Left ventricle myocardium superior (tissue), 1 donor: ENCODE data around the gene FAM89A. TPM values are rescaled to one million over a fixed set of nuclear protein-coding genes. Genes with fewer than 3 reads are reported as not detected.
A peak's percentile ranks its signal among the peaks of the same experiment; 100 is the strongest.

Experiments
- ATAC-seq: fragments of 200-7000 bp; cut with Tn5 transposase; one replicate; pipeline ENCODE4 v1.9.1; 2020; ENCODE audit warnings: mild to moderate bottlenecking, moderate library complexity
- DNase-seq: peaks from one replicate; pipeline ENCODE4 v3.0.0-alpha.2; 2020
- intact Hi-C: fragments of 100-400 bp; cut with micrococcal nuclease; formaldehyde crosslinking; loops from one replicate; pipeline ENCODE4 v1.11.0; 2022
- total RNA-seq: library from RNA; stranded (reverse); fragmentation: NEBNext Ultra II Directional; extraction: Animal tissue kit (Norgen Biotek cat#: 25700); gene quantifications from one replicate; pipeline ENCODE4 v1.2.1, GENCODE V29; 2021
- donor health status: DM: no; HTN: yes; CAD: no; lungs with severe emphysema.

Gene FAM89A
- total RNA-seq, 1 donor from 2014 or later, result 8.6 TPM

DNA sequence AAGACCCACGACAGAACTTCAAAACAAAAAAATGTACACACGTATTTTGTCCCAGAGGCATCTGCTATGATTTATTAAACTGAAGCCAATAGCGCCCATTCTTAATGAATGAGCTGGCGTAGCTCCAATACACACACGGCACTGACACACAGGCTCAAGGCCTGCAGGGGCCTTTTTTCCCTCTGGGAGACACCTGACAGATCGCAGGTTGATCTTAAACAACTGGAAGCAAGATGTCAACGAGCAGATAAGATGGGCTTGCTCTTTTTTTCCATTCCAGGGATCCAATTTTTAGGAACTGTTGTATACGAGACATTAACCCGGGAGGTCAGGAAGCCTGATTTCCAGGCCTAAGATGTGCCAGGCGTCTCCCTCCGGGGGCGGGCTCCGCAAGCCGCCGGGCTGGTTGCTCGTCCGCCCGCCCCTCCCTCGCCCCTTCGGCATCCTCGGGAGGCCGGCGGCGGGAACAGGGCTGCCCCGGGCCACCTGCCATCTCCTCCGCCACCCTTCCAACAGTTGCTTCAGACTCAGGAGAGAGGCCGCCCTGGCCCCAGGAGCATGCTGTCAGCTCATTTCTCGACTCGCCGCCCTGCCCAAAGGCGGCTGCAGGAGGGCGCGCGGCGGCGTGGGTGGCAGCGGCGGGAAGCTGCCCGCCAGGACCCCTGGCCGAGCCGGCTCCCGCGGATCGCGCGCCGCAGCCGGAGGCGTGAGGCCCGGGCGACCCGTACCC, 62.1 kb downstream of the FAM89A start:
- ATAC-seq, result no peak
- DNase-seq, result peak; percentile 51
- intact Hi-C loops, result no loop called here

DNA sequence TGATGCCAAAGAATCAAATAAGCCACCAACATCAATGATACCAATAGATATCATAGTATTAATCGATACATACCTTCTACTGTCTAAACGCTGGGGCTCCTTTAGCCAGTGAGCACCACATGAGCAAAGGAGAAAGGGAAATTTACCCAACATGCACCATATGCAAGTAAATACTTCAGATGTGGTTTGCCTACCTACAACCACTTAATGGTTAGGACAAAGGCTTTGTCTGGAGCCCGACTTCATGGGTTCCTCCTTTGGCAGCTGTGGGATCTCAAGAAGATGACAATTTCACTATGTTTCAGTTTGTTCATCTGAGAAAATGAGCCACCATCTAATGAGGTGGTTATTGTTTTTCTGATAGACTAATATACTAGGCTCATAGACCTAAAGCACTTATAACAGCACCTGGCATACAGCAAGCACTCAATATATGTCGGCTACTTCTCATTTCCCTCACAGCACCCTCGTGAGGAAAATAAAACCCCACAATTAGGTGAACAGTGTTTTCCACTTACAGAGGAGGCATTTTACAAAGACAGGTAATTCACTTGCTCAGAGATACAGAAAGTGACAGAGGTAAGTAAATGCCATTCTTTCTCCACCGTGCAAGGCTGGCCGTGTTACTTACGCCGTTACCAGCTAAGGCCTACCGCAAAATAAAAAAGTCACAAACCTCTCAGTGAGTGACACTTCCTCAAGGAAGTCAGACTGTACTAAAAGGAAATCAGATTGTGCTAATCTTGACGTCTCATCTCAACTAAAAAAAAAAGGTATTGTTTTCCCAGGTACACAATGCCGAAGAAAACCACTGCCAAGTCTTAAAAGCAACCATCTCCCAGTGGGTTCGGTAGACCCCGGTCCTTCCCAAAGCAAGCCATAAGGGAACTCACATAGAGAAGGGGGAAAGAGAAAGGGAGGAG, 63.0 kb downstream of the FAM89A start:
- intact Hi-C loops, result no loop called here
- no peak for DNase-seq
- no peak for ATAC-seq

DNA sequence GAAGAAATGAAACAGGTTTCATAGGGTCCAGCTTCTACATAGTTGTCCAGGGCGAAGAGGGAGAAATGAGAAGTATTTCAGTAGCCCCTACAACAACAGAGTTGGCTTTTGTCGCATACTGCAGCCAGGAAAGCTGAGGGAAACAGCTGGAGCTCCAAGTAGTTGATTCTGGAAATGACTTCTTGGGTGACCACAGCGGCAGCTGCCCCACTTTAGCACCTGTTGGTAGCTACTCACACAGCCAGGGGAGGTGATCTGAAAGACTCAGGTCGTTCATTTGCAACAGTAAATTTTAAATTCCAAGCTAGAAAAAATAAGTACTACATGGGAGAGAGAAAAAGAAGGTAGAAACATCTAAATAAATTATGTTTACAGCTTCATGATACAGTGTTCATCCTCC, 63.7 kb downstream of the FAM89A start:
- ATAC-seq, result no peak
- intact Hi-C loops, result no loop called here

DNA sequence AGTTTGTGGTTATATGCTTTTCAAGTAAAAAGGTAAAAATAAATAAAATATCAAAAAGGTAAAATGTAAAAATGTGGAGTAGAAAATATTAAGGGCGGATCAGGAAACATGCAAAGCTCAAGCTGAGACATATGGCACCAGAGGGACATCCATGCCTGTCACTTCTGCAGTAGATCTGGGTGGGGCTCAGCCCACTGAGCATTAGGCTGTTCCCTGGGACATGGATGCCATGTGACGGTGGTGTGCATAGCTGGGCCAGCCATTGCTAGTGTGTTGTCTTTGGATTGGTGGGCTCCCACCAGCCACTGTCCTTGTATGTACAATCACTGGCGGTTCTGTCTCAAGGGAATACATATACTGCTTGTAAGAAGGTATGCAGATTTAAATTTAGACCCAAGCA, 64.4 kb downstream of the FAM89A start:
- intact Hi-C loops, result no loop called here
- DNase-seq (no peak), ATAC-seq (no peak)

More for the DNA sequence above, 63.7 kb downstream of the FAM89A start:
- no peak for DNase-seq

DNA sequence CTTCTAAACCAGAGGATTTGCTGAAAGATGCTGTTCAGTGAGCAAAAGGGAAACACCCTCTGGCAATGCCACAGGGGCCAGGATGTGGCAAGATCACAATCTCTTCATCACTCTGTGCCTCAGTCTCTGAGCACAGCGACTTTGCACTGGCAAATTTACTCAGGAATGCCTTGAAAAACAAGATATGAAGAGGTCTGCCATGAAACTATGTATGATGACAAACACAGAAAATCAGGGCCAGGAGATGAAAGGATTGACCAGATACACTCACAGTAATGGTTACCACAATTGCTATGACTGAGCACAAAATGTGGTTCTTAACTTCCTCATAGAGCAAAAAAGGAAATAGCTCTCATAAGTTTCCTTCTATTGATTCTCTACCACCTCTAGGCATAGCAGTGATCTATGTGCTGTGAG, 67.2 kb downstream of the FAM89A start:
- ATAC-seq (peak; percentile 30), DNase-seq (no peak)
- intact Hi-C loops, result no loop called here

DNA sequence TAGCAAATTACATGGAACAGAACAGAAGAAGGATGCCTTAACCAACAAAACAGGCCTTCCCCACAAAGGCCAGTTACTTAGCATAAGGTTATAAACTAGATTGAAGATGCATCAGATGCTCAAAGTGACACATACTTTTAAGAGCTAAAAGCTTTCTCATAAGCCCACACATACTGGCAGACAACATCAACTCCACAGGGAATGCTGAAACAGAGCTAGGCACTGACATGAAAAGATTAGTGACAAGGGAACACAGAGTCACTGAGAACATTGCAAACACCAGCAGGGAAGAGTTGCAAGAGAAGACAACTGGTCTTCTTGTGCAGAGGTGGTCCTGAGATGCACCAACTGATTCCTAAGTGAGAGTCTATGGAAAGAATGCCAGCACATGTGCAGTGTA, 68.3 kb downstream of the FAM89A start:
- intact Hi-C loops, result no loop called here

DNA sequence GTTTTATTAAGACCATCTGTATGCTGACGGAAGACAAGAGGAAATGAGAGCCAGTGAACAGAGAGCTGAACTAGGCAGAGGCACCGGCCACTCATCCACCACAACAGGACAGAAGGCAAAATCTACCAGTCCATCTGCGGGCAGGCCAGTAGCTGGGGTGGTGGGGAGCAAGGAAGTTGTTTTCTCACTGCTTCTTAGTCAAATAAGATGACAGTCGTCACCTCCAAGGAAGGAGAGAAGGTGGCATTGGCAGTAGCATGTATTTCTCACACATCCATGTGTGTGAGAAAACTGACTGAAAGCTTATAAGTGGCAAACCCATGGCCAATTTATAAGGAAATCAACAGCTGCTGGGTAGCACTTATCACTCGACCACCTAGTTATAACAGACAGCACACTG, 69.6 kb downstream of the FAM89A start:
- no peak for DNase-seq
- intact Hi-C loops, result no loop called here
- no peak for ATAC-seq

More for the DNA sequence above, 68.3 kb downstream of the FAM89A start:
- ATAC-seq (no peak), DNase-seq (no peak)

Other genes with a start within 250 kb of the FAM89A start
- gene C1orf198, start 171.7 kb downstream of the FAM89A start, total RNA-seq, result 49.8 TPM
- 6.2 TPM for gene TTC13, start 61.4 kb downstream of the FAM89A start, total RNA-seq
- gene ARV1, start 61.2 kb downstream of the FAM89A start, total RNA-seq, result 20.4 TPM
- not detected for gene TRIM67, start 121.8 kb upstream of the FAM89A start, total RNA-seq
- 62.2 TPM for gene GNPAT, start 201.0 kb upstream of the FAM89A start, total RNA-seq